DMS53 treated with DMSO at 0.1 percent for 48 hours (cell line): ENCODE results near the gene KEAP1.
A peak's percentile ranks its signal among the peaks of the same experiment; 100 is the strongest.
"Not testable (repeated sequence)": the region's sequence is repeated elsewhere in the genome, so short reads cannot be mapped to it uniquely, and the experiment has no call there.

Experiments
- DNase-seq: peaks from one replicate; lab custom pipeline; 2025; ENCODE audit not compliant: unreplicated experiment; lab: John Stamatoyannopoulos, UW

KEAP1 gene

DNA sequence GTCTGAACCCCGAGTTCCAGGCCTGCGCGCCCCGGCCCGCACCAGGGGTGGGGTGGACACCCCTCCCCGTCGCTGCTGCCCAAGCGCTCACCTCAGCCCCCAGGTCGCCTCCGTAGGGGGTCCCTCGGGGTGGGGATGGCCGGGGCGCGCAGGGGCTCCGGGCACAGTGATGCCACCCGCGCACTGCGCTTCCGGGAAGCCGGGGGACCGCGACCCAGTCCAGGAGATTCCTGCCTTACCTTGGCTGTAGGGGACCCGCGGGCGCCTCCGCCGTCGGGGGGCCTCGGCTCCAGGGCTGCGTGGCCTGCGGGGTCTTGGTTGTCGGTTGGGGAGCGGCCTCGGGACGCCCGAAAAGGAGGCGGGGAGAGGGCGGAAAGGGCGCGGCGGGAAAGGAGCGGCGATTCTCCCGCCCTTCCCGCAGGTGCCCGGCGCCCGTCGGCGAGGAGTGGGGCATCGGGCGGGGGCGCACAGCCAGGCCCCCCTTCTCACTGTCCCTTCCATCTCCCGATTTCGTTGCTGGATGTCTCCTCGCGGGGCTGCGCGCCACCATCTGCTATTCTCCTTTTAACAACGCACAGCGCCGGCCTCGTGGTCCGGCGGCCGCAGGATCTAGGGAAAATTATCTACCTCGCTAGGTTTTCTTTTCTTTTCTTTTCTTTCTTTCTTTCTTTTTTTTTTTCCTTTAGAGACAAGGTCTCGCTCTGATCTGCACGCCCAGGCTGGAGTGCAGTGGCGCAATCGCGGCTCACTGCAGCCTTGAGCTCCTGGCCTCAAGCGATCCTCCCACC lies at the start of gene KEAP1:
TSS of gene KEAP1 (minus strand) at position 355 of the 788 bp plus-strand sequence. CDS start 3,323 bp downstream, outside the sequence.
- DNase-seq: no peak

GRCh38 chr19:10552510-10553053 lies 49.4 kb upstream of the KEAP1 start:
- DNase-seq: no peak

DNA sequence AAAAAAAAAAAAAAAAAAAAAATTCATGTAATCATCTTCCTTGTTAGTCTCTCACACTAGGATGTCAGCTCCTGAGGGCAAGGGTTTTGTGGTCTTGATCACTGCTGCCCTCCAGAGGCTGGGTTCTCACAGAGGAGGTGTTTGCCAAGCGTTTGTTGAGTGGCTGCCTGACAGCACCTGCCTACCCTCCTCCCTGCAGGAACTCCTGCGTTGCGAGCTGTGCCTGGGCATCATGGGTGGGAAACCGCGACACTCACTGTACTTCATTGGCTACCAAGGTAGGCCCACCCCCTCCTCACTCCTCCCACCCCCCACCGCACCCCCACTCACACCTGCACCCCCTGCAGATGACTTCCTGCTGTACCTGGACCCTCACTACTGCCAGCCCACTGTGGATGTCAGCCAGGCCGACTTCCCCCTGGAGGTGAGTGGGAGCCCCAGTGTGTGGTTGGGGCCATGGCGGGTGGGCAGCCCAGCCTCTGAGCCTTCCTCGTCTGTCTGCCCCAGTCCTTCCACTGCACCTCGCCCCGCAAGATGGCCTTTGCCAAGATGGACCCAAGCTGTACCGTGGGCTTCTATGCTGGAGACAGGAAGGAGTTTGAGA lies 48.6 kb upstream of the KEAP1 start:
- DNase-seq: peak; percentile 14

DNA sequence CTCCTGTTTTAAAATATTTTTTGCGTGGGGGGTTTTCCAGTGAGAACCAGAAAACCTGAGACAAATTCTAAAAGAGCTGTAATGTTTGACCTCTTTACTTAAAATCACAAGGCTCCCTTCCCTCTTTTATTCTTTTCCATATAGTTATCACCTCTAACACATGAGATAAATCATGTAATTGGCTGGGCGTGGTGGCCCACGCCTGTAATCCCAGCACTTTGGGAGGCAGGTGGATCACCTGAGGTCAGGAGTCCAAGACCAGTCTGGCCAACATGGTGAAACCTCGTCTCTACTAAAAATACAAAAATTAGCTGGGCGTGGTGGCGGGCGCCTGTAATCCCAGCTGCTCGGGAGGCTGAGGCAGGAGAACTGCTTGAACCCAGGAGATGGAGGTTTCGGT lies 47.9 kb upstream of the KEAP1 start:
- DNase-seq: not testable (repeated sequence)

- DNase-seq: no peak
Measured at GRCh38 chr19:10550336-10550735, 47.2 kb upstream of the KEAP1 start.

GRCh38 chr19:10549733-10550132 lies 46.6 kb upstream of the KEAP1 start:
- no peak for DNase-seq

DNA sequence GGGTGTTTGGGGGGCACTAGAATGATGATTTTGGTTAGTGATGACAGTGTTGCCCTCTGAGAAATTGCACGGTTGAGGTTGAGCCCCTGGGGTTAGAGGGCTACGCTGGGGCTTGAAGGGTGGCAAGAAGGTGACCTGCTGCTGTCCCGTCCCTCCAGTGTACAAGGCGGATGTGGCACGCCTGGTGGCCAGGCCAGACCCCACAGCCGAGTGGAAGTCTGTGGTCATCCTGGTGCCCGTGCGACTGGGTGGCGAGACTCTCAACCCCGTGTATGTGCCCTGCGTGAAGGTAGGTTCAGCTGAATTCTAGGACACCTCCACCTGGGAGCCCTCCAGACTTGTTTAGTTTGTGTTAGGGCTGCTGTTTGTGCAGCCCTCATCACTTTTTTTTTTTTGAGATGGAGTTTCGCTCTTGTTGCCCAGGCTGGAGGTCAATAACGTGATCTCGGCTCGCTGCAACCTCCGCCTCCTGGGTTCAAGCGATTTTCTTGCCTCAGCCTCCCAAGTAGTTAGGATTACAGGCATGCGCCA lies 45.7 kb upstream of the KEAP1 start:
- no peak for DNase-seq

DNA sequence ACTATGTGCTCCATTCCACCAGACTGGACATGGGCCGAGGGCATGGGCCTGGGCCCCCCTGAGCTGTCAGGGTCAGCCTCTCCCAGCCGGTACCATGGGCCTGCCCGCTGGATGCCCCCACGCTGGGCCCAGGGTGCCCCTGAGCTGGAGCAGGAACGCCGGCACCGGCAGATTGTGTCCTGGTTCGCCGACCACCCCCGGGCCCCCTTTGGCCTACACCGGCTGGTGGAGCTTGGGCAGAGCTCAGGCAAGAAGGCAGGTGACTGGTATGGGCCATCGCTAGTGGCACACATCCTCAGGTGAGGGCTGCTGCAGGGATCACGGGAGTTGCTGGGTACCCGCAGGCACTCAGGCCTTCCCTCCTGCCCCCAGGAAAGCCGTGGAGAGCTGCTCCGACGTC lies 43.7 kb upstream of the KEAP1 start:
- DNase-seq: no peak

DNA sequence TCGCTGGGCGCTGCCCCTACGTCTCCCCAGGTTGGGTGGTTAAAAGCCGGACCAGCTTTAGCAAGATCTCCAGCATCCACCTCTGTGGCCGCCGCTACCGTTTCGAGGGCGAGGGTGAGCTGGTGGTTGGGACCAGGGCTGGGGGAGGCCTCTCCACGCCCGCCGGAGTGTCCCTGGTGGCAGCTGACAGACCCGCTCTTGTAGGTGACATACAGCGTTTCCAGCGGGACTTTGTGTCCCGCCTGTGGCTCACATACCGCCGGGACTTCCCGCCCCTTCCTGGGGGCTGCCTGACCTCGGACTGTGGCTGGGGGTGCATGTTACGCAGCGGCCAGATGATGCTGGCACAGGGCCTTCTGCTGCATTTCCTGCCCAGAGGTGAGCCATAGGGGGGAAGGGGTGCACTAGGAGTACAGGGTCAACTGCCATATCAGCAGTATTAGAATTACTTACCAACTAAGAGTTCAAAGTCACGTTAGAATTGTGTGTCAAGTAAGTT lies 41.6 kb upstream of the KEAP1 start:
- DNase-seq: no peak

GRCh38 chr19:10544242-10544752 lies 41.1 kb upstream of the KEAP1 start:
- no peak for DNase-seq

GRCh38 chr19:10543420-10544241 lies 40.5 kb upstream of the KEAP1 start, which contains the start of gene ATG4D:
Gene ATG4D (plus strand): TSS chr19:10543904. CDS start chr19:10544091, 187 bp downstream.
- DNase-seq: peak; percentile 78

DNA sequence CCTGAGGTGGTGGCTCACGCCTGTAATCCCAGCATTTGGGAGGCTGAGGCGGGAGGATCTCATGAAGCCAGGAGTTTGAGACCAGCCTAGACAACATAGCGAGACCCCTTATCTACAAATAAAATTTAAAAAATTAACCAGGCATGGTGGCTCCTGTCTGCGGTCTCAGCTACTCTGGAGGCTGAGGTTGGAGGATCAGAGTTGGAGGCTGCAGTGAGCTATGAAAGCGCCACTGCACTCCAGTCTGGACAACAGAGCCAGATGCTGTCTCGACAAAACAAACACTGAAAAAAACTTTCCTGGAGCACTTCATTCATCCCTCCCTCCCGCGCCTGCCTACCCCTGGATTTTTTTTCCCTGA lies 39.9 kb upstream of the KEAP1 start:
- DNase-seq: no peak

GRCh38 chr19:10539016-10539415 lies 35.9 kb upstream of the KEAP1 start:
- DNase-seq: not testable (repeated sequence)

DNA sequence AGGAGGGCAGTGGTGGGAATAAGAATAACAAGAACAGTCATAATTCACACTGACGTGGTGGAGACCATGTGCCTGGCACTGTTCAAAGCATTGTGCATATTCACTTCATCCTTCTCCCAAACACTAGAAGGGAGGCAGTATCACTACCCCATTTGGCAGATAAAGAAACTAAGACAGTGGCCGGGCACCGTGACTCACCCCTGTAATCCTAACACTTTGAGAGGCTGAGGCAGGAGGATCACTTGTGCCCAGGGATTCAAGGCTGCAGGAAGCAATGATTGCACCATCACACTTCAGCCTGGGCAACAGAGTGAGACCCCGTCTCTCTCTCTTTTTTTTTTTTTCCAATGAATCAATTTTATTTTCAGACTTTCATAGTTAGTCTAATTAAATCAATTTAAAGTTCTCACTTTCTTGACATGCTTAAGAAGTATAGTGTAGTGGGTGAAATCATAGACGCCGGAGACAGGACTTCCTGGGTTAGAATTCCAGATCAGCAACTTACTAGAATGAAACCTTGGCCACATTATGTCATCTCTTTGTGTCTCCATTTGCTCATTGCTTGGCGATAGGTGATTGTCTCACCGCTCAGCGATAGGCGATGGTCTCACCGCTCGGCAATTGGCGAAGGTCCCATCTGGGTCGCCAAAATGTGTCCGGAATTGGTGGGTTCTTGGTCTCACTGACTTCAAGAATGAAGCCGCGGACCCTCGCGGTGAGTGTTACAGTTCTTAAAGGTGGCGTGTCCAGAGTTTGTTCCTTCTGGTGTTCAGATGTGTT lies 35.2 kb upstream of the KEAP1 start:
- DNase-seq: no peak

DNA sequence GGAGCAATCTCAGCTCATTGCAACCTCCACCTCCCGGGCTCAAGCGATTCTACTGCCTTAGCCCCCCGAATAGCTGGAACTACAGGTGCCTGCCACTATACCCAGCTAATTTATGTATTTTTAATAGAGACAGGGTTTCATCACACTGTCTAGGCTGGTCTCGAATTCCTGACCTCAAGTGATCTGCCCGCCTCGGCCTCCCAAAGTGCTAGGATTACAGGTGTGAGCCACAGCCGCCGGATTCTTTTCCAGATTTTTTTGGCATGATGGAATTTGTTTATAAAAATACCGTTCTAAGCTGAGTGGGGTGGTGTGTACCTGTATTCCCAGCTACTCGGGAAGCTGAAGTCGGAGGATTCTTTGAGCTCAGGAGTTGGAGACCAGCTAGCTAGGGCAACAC lies 34.5 kb upstream of the KEAP1 start:
- no peak for DNase-seq

- DNase-seq: no peak
Measured at GRCh38 chr19:10535613-10536012, 32.5 kb upstream of the KEAP1 start.

- DNase-seq: no peak
Measured at GRCh38 chr19:10533646-10534386, 30.7 kb upstream of the KEAP1 start.

- DNase-seq: no peak
Measured at GRCh38 chr19:10532457-10532856, 29.3 kb upstream of the KEAP1 start.

DNA sequence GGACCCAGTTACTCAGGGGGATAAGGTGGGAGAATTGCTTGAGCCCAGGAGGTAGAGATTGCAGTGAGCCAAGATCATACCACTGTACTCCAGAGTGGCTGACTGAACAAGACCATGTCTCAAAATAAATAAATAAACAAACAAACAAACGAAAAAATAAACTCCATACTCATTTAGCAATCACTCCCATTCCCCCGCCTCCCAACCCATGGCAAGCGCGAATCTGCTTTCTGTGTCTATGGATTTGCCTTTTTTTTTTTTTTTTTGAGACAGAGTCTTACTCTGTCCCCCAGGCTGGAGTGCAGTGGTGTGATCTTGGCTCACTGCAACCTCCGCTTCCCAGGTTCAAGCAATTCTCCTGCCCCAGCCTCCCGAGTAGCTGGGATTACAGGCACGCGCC lies 23.7 kb upstream of the KEAP1 start:
- DNase-seq: not testable (repeated sequence)
